Bronchial epithelial cell (primary cell): ENCODE measurements around the gene F2RL2. TPM values are rescaled to one million over a fixed set of nuclear protein-coding genes. Genes with fewer than 3 reads are reported as not detected.

Experiments used
- DNase-seq: peaks from one replicate; pipeline ENCODE4 v3.0.0-alpha.2; 2010; ENCODE audit warnings: low read depth
- FAIRE-seq: peaks from 2 replicates; lab custom pipeline; 2011; peaks lifted over from hg19 to GRCh38; lab: Jason Lieb, UNC
- H3K27me3 ChIP-seq: 2 replicates; pipeline ENCODE4 v1.5.1; 2011; ENCODE audit warnings: low read length; ENCODE audit not compliant: control insufficient read depth, insufficient read depth
- H3K36me3 ChIP-seq: 2 replicates; pipeline ENCODE4 v1.5.1; 2011; ENCODE audit warnings: low read length; ENCODE audit not compliant: control insufficient read depth, insufficient read depth
- H3K4me3 ChIP-seq: 2 replicates; pipeline ENCODE4 v1.5.1; 2011; ENCODE audit warnings: mild to moderate bottlenecking, low read depth, low read length, control low read depth
- CTCF ChIP-seq: IDR thresholded peaks from 2 replicates; pipeline ENCODE4 v1.5.1; 2011; ENCODE audit warnings: mild to moderate bottlenecking, moderate library complexity, low read length, control low read depth, inconsistent platforms; ENCODE audit not compliant: insufficient read depth, severe bottlenecking
- total RNA-seq: library from RNA; depleted of rRNA; stranded (reverse); fragments of >200 nt; gene quantifications from 2 replicates; pipeline ENCODE4 v1.2.1, GENCODE V29; 2014

F2RL2 gene
- total RNA-seq, 1 donor from 2014 or later = under 0.01 TPM

- FAIRE-seq (no peak), DNase-seq (peak; percentile 15)
- H3K27me3 ChIP-seq = peaks cover 2% of the 10 kb centered on the region
- H3K4me3 ChIP-seq = no peak overlapping the region
- no peaks in the 10 kb centered on the region for H3K36me3 ChIP-seq
- peak; percentile 4 for TF ChIP-seq CTCF
These were observed 21.0 kb downstream of the F2RL2 start for GRCh38 chr5:76602094-76602726.

- no peaks in the 10 kb centered on the region for H3K36me3 ChIP-seq
- H3K4me3 ChIP-seq = no peak overlapping the region
- FAIRE-seq (no peak), DNase-seq (peak; percentile 60)
- peak; percentile 68 for TF ChIP-seq CTCF
- peaks cover 2% of the 10 kb centered on the region for H3K27me3 ChIP-seq
These were observed 21.7 kb downstream of the F2RL2 start for GRCh38 chr5:76601470-76601869.

GRCh38 chr5:76600716-76601115 is 22.5 kb downstream of the F2RL2 start:
- FAIRE-seq (no peak), DNase-seq (no peak)
- H3K4me3 ChIP-seq = no peak overlapping the region
- H3K36me3 ChIP-seq = no peaks in the 10 kb centered on the region
- H3K27me3 ChIP-seq = peaks cover 2% of the 10 kb centered on the region
- TF ChIP-seq CTCF = no peak

GRCh38 chr5:76598531-76598930 is 24.7 kb downstream of the F2RL2 start:
- no peak for TF ChIP-seq CTCF
- DNase-seq (no peak), FAIRE-seq (no peak)
- Histone ChIP-seq H3K36me3 (no peaks in the 10 kb centered on the region), H3K27me3 (peaks cover 2% of the 10 kb centered on the region), H3K4me3 (no peak overlapping the region)

GRCh38 chr5:76595755-76596481 is 27.3 kb downstream of the F2RL2 start:
- Histone ChIP-seq H3K36me3 (no peaks in the 10 kb centered on the region), H3K27me3 (no peaks in the 10 kb centered on the region), H3K4me3 (no peak overlapping the region)
- no peak for TF ChIP-seq CTCF
- no peak for DNase-seq
- no peak for FAIRE-seq
